Activated naive CD4-positive, alpha-beta T cell treated with anti-CD3 and anti-CD28 coated beads, Interleukin-2, amount 50 U/mL, for 72 hours (primary cell): Measurements from ENCODE around the gene IGSF11. TPM values are rescaled to one million over a fixed set of nuclear protein-coding genes. Genes with fewer than 3 reads are reported as not detected.
"Not testable (repeated sequence)": the region's sequence is repeated elsewhere in the genome, so short reads cannot be mapped to it uniquely, and the experiment has no call there.

Experiments
- ATAC-seq, 2 donors: fragments of 150-1000 bp; cut with Tn5 transposase; 2 replicates each; pipeline ENCODE4 v1.10.0; 2021; ENCODE audit warnings: mild to moderate bottlenecking in 2 of 2, moderate library complexity in 2 of 2
- DNase-seq, 2 donors: peaks; one replicate each; pipeline ENCODE4 v3.0.0; 2021 to 2022; ENCODE audit warnings: low spot score in 2 of 2
- H3K27ac Mint-ChIP-seq, 2 donors: one replicate each; pipeline ENCODE4 v1.8.0; 2022; ENCODE audit warnings: mild to moderate bottlenecking in 2 of 2, mixed read lengths in 2 of 2
- H3K36me3 Mint-ChIP-seq, 2 donors: one replicate each; pipeline ENCODE4 v1.8.0; 2022; ENCODE audit warnings: mixed read lengths in 2 of 2
- H3K9me3 Mint-ChIP-seq, 2 donors: one replicate each; pipeline ENCODE4 v1.8.0; 2022; ENCODE audit warnings: mixed read lengths in 2 of 2
- total RNA-seq, 2 donors: library from RNA; stranded (reverse); gene quantifications; one replicate each; pipeline ENCODE4 v1.2.3, GENCODE V29; 2022

Gene IGSF11
- not detected for total RNA-seq

- ATAC-seq (peak; percentile 95 to 97), DNase-seq (peak; percentile 64 to 74)
- no peaks in the 10 kb centered on the region for H3K36me3 Mint-ChIP-seq
- no peak within 1 kb of the TSS for H3K27ac Mint-ChIP-seq
- no peaks in the 10 kb centered on the region for H3K9me3 Mint-ChIP-seq
Observed at GRCh38 chr3:119034256-119035013, at the start of gene IGSF11. Gene IGSF11, minus strand, starts transcription at chr3:119034846. Its CDS starts 264 bp downstream, at chr3:119034582.

GRCh38 chr3:119080364-119080763, 45.7 kb upstream of the IGSF11 start:
- DNase-seq, result no peak
- ATAC-seq, result no peak
- Mint-ChIP-seq H3K36me3 (peaks cover 0 to 5% of the 10 kb centered on the region in 2 donors), H3K9me3 (peaks cover 2% of the 10 kb centered on the region in 2 donors), H3K27ac (no peak overlapping the region)

GRCh38 chr3:119073258-119074001, 38.8 kb upstream of the IGSF11 start:
- ATAC-seq (no peak), DNase-seq (no peak)
- Mint-ChIP-seq H3K9me3 (peaks cover 5 to 12% of the 10 kb centered on the region in 2 donors), H3K36me3 (peaks cover 0 to 8% of the 10 kb centered on the region in 2 donors), H3K27ac (no peak overlapping the region)

- DNase-seq, H3K27ac Mint-ChIP-seq, ATAC-seq, H3K36me3 Mint-ChIP-seq: not testable (repeated sequence)
- H3K9me3 Mint-ChIP-seq, result peaks cover 5 to 12% of the 10 kb centered on the region in 2 donors
Observed at GRCh38 chr3:119072451-119072850, 37.8 kb upstream of the IGSF11 start.

- Mint-ChIP-seq H3K27ac (no peak overlapping the region), H3K36me3 (peaks cover 0 to 5% of the 10 kb centered on the region in 2 donors), H3K9me3 (peaks cover 0 to 4% of the 10 kb centered on the region in 2 donors)
- DNase-seq (no peak), ATAC-seq (no peak)
Observed at GRCh38 chr3:119069725-119070124, 35.1 kb upstream of the IGSF11 start.

- Mint-ChIP-seq H3K36me3 (no peaks in the 10 kb centered on the region), H3K27ac (no peak overlapping the region), H3K9me3 (no peaks in the 10 kb centered on the region)
- DNase-seq (no peak), ATAC-seq (peak in 1 of 2 donors; percentile 32)
Observed at GRCh38 chr3:119063471-119063870, 28.8 kb upstream of the IGSF11 start.

GRCh38 chr3:119062892-119063291, 28.2 kb upstream of the IGSF11 start:
- no peak for ATAC-seq
- DNase-seq, result no peak
- Mint-ChIP-seq H3K27ac (no peak overlapping the region), H3K9me3 (no peaks in the 10 kb centered on the region), H3K36me3 (no peaks in the 10 kb centered on the region)

GRCh38 chr3:119044593-119044992, 9.9 kb upstream of the IGSF11 start:
- Mint-ChIP-seq H3K9me3 (peaks cover 5 to 14% of the 10 kb centered on the region in 2 donors), H3K27ac (no peak overlapping the region), H3K36me3 (peaks cover 15 to 22% of the 10 kb centered on the region in 2 donors)
- no peak for ATAC-seq
- DNase-seq, result no peak

- Mint-ChIP-seq H3K27ac (no peak overlapping the region), H3K9me3 (peaks cover 5 to 14% of the 10 kb centered on the region in 2 donors), H3K36me3 (peaks cover 15 to 22% of the 10 kb centered on the region in 2 donors)
- DNase-seq (no peak), ATAC-seq (no peak)
Observed at GRCh38 chr3:119042162-119042561, 7.5 kb upstream of the IGSF11 start.

GRCh38 chr3:119035014-119035346, 334 bp upstream of the IGSF11 start:
- ATAC-seq, result no peak
- Mint-ChIP-seq H3K27ac (no peak overlapping the region), H3K36me3 (peaks cover 2 to 4% of the 10 kb centered on the region in 2 donors), H3K9me3 (no peaks in the 10 kb centered on the region)
- no peak for DNase-seq

GRCh38 chr3:119033393-119034255, 1.0 kb downstream of the IGSF11 start:
- Mint-ChIP-seq H3K27ac (no peak overlapping the region), H3K9me3 (no peaks in the 10 kb centered on the region), H3K36me3 (no peaks in the 10 kb centered on the region)
- DNase-seq (no peak), ATAC-seq (no peak)

- Mint-ChIP-seq H3K9me3 (no peaks in the 10 kb centered on the region), H3K36me3 (no peaks in the 10 kb centered on the region), H3K27ac (no peak overlapping the region)
- ATAC-seq (no peak), DNase-seq (no peak)
Observed at GRCh38 chr3:119025171-119025795, 9.4 kb downstream of the IGSF11 start.

GRCh38 chr3:119019767-119020518, 14.7 kb downstream of the IGSF11 start:
- ATAC-seq (peak; percentile 48 to 51), DNase-seq (no peak)
- Mint-ChIP-seq H3K9me3 (no peaks in the 10 kb centered on the region), H3K27ac (no peak overlapping the region), H3K36me3 (no peaks in the 10 kb centered on the region)

GRCh38 chr3:119018690-119019463, 15.8 kb downstream of the IGSF11 start:
- Mint-ChIP-seq H3K36me3 (no peaks in the 10 kb centered on the region), H3K27ac (no peak overlapping the region), H3K9me3 (no peaks in the 10 kb centered on the region)
- ATAC-seq (no peak), DNase-seq (no peak)

GRCh38 chr3:119015942-119016341, 18.7 kb downstream of the IGSF11 start:
- ATAC-seq (no peak), DNase-seq (no peak)
- no peaks in the 10 kb centered on the region for H3K36me3 Mint-ChIP-seq
- H3K27ac Mint-ChIP-seq, result no peak overlapping the region
- no peaks in the 10 kb centered on the region for H3K9me3 Mint-ChIP-seq
